H54 (cell line): ENCODE data around the gene GORASP1.

Experiments
- DNase-seq: peaks from one replicate; pipeline ENCODE4 v3.0.0; 2011; ENCODE audit warnings: low spot score, mixed read lengths; ENCODE audit not compliant: insufficient read length
- FAIRE-seq: peaks from 3 replicates; lab custom pipeline; 2011; peaks lifted over from hg19 to GRCh38; lab: Jason Lieb, UNC
- POLR2A ChIP-seq: IDR thresholded peaks from 2 replicates; pipeline ENCODE4 v1.6.1; 2011; ENCODE audit warnings: low read depth, mild to moderate bottlenecking, low read length

The GORASP1 gene

DNA sequence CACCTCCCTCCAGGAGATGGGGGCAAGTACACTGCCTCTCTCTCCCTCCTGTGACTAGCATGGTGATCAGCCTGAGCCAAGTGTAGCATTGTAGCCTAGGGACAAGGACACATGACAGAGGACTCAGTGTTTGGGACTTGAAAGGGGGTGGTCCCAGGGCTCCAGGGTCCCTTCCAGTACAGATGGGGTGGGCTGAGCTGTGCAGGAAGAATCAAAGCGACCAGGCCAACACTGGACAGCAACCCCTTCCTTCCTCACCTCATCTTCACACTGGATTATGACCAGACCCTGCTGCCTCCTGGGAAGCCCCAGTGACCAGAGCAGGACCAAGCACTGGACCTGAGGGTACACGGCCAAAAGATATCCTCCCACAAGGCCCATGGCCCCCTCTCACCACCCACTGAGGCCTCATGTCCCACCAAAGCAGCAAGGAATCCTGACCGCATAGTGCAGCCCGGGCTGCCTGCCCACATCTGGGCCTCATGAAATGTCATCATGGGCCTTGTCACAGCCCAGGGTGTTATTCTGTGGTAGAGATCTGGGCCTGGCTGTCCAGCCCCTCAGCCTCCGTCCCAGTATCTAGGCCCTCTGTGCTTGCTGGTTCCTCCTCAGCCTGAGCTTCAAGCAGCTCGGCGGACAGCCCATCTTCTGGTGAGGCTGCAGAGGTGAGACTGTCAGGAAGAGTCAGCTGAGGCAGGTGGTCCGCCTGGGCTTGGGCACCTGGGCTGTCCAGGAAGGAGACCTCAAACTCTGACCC, 9.5 kb downstream of the GORASP1 start:
- no peak for TF ChIP-seq POLR2A
- FAIRE-seq: no peak
- no peak for DNase-seq

DNA sequence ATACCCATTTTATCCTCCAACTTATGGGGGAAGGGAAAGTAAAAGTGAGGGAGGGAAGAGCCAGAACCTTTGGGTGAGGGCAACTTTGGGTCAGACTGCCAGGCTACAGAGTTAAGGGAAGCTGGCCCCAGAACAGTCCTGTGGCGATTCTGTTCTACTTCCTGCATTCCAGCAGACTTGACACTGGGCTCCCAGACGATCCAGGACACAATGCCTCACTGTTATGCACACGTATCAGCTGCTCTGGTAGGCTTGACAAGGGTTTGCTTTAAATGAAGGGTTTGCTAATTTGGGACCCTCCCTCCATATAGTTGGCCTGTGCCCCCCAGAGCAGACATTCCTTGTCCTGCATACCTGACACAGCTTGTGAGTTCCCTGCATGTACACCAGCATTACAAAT, 10.7 kb downstream of the GORASP1 start:
- FAIRE-seq: no peak
- DNase-seq: no peak
- TF ChIP-seq POLR2A: no peak

DNA sequence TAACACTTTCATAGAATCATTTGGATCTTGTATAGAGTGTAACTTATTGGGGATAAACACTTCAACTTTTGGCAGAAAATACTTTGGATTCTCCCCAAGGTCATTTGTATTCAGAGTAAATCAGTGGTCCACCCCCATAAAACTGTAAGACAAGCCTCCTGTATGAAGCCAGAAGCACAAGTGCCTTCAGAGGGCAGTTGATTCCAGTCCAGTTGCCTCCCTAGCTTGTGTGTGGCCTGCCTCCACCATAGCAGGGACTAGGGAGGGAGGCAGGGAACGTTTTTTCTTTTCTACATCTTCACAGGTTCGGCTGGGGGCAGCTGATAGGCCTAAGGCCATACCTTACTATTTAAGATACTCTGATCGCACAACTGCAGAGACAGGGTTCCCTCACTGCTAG, 11.6 kb downstream of the GORASP1 start:
- TF ChIP-seq POLR2A: no peak
- DNase-seq (no peak), FAIRE-seq (no peak)

DNA sequence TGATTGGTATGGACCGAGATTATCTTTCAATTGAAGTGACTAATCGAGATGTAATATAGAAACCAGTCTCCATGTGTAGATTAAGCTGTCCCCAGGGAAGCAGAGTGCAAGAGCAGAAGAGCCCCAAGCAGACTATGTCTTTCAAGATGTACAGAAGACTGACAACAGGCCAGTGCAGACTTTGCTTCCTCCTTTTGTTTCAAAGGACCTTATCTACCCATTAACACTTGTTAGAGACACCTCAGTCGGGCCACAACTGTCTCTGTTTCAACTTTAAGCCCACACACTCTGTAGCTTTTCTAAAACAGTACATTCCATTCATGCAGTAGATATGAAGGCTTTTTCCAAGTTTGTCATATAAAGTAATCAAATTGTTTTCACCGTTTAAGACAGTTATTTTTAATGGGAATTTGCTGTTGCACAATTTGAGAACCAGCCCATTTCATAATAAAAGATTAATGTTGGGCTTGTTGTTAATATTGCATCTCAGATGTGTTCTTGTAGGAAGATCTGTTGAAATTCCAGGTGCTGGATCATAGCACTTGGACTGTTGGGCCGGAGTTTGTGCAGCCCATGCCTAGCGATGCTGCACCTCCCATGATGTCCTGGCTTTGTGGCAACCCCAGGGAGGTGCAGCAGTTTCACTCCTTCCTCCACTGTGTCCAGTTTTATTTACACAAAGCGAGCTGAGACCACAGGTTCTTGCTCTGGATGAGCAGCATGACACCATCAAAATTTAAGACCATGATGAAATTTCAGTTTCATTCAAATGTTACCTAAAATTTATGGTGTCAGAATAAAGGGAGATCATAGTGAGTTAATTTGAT, 12.4 kb downstream of the GORASP1 start:
- no peak for DNase-seq
- no peak for FAIRE-seq
- no peak for TF ChIP-seq POLR2A

DNA sequence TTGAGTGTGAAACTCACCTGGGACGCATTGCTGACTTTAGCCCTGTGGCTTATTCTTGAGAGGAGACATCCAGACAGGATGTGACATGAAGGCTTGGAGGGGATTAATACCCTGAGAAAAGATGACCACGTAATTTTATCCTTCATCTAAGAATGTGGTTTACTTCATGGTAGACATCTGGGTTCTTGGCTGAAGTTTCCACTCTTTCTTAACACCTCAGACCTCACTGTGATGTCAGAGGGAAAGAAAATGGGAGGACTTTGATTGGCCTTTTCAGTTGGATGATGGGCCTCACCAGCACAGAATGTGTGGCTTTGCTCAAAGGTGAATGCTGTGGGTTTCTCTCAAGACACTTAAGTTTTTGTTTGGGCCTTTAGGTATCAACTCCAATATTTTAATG, 16.5 kb downstream of the GORASP1 start:
- TF ChIP-seq POLR2A: no peak
- no peak for FAIRE-seq
- no peak for DNase-seq

DNA sequence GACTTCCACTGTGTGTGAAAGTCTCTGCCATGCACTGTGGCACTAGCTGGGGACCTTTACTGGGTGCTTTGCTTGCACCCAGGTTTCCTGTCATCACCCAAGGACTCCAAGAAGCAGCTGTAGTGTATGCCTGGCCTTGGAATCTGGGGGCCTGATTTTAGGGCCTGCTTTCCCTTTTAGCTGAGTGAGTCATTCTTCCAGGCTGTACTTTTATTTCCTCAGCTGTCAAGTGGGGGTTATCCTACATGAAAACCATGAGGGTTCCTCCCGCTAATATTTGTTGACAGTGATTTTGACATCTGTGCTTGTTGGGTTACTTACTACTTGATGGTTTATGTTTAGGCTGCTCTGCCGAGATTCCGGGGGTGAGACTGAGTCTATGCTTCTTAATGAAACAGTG, 18.5 kb downstream of the GORASP1 start:
- FAIRE-seq (no peak), DNase-seq (no peak)
- no peak for TF ChIP-seq POLR2A

DNA sequence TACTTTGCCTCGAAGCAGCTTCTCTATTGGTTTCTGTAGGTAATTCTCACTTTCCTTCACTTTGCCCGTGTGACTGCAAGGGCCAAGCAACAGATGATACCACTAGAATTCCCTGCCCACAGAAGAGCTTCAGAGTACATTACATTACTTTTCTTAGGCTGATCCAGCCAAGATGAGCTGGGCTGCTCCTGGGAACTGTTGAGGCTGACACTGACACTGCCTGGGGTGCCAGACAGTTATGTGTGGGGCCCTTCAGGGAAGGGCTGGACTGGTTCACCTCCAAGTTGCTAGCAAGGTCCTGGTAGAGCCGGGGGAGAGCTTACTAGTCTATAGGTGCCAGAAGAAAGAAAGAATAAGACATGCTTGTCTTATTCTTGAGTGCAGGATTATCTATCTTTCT, 19.0 kb downstream of the GORASP1 start:
- DNase-seq (no peak), FAIRE-seq (no peak)
- TF ChIP-seq POLR2A: no peak

DNA sequence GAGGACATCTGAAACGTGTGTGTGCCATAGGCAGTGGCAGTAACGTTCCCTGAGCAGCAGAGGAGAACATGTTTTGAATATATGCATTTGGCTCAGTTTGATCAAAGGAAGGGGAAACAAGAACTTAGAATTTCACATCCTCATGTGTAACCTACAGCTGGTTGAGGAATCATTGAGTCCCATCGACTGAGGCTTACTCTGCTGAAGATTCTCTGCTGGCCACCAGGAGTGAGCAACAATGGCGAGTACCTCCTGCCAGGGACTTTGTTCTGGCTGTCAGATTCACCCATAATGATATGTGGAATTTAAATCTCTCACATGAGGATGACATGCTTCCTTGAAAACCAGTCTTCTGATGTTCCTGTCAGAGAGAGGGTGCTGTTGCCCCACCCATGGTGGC, 21.3 kb downstream of the GORASP1 start:
- TF ChIP-seq POLR2A: no peak
- DNase-seq: no peak
- FAIRE-seq: no peak

DNA sequence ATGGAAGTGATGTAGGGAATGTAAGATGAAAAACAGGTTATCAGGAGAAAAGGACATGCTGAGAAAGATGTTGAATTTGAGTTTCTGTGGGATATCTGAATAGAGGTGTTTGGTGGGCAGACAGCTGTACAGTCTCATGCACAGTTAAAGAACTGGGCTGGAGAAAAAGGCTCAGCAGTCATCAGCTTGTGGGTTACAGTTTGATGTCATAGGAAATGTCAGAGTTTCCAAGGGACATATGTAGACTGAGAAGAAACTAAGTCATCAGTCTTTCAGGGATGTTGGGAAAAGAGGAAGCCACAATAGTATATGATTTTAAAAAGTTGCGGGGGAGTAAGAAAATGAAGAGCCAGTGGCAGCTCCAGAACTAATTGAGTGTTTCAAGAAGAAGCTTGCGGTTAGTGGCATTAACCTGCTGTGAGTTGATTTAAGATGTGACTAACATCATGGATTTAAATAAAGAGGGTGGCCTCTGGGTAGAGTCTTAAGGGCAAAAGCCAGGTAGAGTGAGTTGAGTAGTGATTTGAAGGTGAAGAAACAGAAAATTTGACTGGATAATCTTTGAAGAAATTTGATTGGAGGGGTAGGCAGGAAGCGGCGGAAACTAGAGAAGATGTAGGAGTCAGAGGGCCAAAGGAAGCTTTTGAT, 24.6 kb downstream of the GORASP1 start:
- TF ChIP-seq POLR2A: no peak
- no peak for FAIRE-seq
- no peak for DNase-seq

DNA sequence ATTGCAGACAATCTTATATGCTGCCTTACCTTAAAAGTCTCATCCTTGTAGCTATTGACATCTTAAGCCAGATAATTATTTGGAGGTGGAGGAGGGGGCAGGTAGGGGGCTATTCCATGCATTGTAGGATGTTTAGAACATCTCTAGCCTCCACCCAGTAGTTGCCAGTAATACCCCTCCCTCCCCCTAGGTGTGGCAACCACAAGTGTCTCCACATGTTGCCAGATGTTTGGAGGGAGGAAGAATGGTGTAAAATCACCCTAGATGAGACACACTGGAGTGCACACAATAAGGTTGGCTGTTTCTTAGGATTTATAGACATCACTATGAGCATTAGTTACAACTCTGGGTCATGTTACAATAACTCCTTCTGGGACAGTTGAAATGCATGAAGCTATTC, 27.4 kb downstream of the GORASP1 start:
- DNase-seq: no peak
- no peak for TF ChIP-seq POLR2A

DNA sequence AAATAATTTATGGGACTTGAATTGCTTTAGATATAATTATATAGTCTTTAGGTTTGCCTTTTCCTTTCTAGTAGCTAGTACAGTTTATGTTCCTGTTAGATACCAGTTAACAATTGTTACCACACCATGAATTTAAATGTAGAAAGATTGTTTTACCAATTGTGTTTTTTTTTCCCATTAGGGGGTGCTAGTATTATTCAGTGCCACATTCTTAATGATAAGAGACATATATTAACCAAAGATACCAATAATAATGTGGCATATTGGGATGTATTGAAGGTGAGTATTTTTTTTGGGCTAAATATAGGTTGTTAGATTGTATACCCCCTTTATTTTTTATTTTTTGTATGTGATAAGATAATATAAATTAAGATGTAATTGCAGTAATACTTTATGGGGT, 27.9 kb downstream of the GORASP1 start:
- no peak for FAIRE-seq
- no peak for DNase-seq
- no peak for TF ChIP-seq POLR2A

More for the DNA sequence above, 27.4 kb downstream of the GORASP1 start:
- FAIRE-seq: no peak

DNA sequence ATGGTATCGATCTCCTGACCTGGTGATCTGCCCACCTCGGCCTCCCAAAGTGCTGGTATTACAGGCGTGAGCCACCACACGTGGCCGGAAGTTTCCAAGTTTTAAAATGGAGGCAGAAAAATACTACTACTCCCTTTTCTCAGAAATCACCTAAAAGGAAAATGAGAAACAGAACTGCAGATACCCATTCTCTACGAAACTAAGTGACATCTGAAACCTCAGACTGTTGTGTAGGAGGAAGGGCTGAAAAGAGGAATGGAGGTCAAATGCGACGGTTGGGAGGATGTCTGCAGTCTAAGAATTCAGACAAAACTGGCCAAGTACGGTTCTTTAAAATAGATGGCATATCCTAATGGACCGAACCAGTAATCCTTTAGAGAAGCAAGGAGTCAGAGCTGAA, 31.5 kb downstream of the GORASP1 start:
- DNase-seq: no peak
- no peak for FAIRE-seq
- no peak for TF ChIP-seq POLR2A

DNA sequence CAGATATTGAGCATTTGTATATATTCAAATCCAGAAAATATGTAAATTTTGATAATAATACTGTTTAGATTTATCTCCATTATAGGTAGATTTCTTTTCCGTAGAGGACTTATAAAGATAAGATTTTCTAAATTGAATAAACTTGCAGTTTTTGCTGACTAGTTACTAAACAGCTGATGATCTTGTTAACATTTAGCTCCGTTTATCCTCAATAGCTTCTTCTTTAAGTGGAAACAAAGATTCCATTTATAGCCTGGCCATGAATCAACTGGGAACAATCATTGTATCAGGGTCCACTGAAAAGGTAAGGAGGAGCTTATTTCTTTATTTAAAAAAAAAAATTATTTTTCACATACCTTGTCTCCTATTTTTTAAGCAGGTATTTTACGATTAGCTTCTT, 38.9 kb downstream of the GORASP1 start:
- no peak for TF ChIP-seq POLR2A
- no peak for DNase-seq
- FAIRE-seq: no peak

DNA sequence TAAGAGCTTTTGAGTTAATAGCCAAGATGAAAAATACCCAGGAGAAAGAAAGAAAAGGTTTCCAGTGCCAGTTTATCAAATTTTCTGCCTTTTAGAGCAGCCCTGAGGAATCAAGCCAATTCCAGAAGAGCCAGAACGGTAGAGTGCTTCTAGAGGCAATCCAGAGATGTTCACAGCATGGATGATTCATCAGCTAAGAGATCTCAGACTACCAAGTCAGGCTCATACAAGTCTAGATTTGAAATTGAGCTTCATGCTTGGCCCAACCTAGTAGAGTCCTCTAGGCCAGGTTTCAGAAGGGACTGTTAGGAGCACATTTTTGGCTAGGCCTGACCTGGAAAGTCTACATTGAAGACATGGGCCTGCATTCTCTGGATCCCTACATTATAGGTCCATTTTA, 40.1 kb downstream of the GORASP1 start:
- FAIRE-seq (no peak), DNase-seq (no peak)
- TF ChIP-seq POLR2A: no peak
